Measurements from ENCODE around the gene GMPS. TPM values are rescaled to one million over a fixed set of nuclear protein-coding genes. Genes with fewer than 3 reads are reported as not detected.
A peak's percentile ranks its signal among the peaks of the same experiment; 100 is the strongest.
"Not testable (repeated sequence)": the region's sequence is repeated elsewhere in the genome, so short reads cannot be mapped to it uniquely, and the experiment has no call there.

GMPS gene
- total RNA-seq, 1 donor from 2014 or later: 27.7 TPM

DNA sequence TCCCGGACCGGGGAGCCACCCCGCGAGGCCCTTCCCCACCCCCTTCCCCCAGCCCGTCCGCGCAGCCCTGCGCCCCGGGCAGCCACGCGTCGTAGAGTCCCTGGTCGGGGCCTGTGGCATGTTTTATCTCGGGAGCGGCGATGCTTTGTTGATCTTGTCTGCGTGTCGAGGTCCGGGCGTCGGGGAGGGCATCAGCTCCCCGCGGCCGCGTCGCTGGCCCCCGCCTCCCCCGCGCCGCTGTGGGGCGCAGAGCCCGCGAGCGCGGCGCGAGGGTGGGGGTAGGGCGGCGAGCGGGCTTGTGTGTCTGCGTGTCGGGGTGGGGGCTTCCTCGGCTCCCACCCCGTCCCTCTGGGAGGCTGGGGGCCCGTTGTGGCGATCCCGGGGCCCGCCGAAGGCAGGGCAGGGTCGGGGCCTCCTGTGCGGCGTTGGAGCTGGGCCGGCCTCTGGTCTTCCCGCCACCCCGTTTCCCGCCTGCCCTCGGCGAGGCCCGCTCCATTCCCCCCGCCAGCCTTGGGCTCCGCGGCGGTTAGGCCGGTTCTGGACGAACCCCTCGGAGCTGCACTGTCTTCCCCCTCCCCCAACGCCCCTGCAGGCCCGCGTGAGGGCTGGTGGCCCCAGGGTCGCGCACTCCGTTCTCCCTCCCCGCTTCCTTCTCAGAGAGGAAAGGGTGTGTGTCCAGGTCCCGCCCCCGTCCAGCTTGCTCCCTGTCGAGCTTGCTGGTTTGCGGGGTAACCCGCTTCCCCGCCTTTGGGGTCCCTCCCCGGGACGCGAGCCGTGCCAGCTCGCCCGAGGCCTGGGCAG is 695 bp downstream of the GMPS start:
- intact Hi-C loops (cut with DNase I): loop anchor here (1.0 to 5.0 kb wide), 2 partner anchors 17 to 64 kb away; partner anchors contain the start of genes C3orf33 and SLC33A1
- DNase-seq (ENCODE audit: low spot score): peak; percentile 81

DNA sequence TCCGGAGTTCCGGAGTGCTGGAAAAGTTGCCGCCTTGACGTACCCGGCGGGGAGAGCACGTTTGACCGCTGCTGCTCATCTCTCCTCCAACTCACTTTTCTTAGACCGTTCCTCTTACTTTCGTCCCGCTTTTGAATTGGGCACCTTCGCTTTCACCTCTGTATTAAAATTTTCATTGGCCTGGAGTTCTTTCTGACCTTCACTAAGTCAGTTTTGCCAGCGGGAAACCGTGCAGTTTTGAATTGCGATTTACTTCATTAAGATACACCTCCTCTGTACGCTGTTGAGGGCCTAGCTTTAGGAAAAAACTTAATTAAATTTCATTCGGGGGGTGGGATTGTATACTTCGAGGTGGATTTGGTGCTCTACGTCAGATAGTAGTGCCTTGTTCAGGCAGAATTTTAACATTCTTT is 1.3 kb downstream of the GMPS start:
- no peak for DNase-seq (ENCODE audit: low spot score)
- intact Hi-C loops (cut with DNase I): loop anchor here (5.0 kb wide), 1 partner anchor 64 kb away; the partner anchor contains the start of gene C3orf33

DNA sequence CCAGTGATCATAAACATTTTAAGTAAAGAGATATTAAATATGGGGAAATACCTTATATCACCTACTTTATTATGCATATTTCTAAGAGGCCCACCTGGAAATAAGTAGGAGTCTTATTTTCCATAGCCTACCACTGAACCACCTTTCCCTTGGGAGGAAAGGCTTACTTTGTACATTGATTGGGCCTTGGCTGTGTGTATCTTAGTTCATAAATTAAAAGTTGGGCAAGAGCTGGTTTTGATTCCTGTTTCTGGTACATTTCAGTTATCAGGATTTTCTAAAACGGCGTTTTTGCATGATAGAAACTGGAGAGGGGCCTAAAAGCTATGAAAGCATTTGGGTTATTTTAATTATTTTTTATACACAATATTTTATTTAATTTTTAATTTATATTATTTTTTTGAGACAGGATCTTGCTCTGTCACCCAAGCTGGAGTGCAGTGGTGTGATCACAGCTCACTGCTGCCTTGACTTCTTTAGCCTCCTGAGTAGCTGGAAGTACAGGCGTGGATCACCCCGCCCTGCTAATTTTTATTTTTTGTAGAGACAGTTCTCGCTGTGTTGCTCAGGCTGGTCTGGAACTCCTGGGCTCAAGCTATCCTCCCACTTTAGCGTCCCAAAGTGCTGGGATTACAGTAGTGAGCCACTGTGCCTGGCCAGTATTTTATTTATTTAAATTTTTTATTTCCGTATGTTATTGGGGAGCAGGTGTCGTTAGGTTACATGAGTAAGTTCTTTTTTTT is 2.6 kb downstream of the GMPS start:
- intact Hi-C loops (cut with DNase I): loop anchor here (5.0 kb wide), 1 partner anchor 66 kb away; the partner anchor contains the start of gene C3orf33
- no peak for DNase-seq (ENCODE audit: low spot score)

DNA sequence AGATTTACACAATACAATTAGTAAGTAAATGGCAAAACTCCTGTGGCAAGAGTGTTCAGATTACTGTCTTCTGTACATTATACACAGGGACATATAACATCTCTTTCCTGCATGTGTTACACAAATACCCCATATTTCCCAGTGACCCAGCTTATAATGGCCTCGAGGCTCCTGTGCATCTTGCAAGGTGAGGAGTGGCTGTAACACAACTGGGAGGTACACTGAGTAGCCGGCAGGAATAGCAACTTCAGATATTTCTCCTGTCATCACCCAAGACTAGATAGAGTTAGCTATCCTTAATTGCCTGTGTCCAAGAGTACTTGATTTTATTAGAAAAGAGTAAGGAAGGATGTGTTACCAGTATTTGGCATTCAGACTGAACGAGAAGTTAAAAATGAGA is 5.6 kb downstream of the GMPS start:
- DNase-seq (ENCODE audit: low spot score): no peak
- intact Hi-C loops (cut with DNase I): no loop called here

DNA sequence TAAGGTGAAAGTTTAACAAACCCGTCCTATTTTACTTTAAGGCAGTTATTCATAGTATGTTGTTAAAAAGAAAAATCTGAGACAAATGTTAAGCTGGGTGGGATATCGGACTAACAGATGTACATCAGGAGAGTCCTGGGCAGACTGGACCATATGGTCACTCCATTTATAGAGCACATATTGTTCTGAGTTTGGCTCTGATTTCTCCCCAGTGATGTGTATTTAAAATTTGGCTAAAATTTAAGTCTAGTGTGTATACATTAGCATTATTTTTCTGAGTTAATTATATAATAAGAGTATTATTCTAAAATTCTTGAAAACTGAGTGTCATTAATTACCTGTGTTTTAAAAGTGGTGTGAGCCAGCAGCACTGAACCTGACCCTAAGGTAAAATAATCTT is 6.1 kb downstream of the GMPS start:
- intact Hi-C loops (cut with DNase I): no loop called here
- DNase-seq (ENCODE audit: low spot score): no peak

DNA sequence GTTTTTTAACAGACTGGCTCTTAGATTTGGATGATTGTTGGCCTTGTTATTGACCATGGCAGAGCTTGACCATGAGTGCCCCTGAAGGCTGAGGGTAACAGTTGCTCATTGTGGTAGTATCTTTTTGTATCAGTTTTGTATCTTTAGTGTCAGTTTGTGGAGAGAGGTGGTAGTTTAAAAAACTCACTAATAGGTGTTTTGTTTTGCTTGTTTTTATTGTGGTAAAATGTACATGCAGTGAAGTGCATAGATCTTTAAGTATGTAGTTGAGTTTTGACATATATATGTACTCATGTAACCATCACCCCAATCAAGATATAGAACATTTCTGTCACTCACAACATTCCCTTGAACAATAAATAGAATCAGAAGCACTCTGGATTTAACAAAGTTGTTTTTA is 9.8 kb downstream of the GMPS start:
- DNase-seq (ENCODE audit: low spot score): no peak
- intact Hi-C loops (cut with DNase I): no loop called here

DNA sequence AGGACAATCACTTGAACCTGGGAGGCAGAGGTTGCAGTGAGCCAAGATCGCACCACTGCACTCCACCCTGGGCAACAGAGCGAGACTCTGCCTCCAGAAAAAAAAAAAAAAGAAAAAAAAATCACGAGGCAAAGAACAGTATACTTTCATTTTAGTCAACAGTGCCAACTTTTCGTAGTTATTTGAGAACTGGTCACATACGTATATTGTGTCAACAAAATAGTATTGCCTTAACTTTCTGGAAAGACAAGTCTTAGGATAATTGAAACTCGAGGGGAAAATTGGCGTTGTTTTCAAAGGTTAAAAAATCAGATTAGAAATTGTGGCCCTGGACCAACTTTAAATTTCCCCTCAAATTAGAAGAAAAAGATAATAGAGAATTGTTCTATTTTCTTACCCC is 13.8 kb downstream of the GMPS start:
- intact Hi-C loops (cut with DNase I): no loop called here

DNA sequence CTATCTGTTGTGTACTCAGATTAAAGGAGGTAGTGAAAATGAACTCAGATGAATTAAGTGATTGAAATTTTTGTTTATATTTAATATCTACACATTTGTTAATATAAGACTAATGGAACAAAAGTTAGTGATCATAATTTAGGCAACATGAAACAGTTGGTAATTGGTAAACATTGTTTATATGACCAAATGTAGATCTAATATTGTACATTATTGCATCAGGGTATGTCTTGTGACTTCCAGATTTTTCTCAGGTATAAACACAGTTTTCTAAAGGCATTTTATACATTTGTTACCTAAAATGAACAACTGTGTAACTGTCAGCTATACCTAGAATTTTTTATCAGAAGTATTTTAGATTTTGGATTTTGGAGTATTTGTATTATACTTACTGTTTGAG is 14.8 kb downstream of the GMPS start:
- DNase-seq (ENCODE audit: low spot score): no peak
- intact Hi-C loops (cut with DNase I): no loop called here

More for the DNA sequence above, 13.8 kb downstream of the GMPS start:
- no peak for DNase-seq (ENCODE audit: low spot score)

DNA sequence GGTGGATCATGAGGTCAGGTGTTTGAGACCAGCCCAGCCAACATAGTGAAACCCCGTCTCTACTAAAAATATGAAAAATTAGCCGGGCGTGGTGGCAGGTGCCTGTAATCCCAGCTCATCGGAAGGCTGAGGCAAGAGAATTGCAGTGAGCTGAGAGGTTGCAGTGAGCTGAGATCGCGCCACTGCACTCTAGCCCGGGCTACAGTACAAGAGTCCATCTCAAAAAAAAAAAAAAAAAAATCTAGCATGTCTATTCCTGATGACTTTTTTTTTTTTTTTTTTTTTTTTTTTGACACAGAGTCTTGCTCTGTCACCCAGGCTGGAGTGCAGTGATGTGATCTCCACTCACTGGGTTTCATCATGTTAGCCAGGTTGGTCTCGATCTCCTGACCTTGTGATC is 15.9 kb downstream of the GMPS start:
- intact Hi-C loops (cut with DNase I); DNase-seq (ENCODE audit: low spot score): not testable (repeated sequence)

DNA sequence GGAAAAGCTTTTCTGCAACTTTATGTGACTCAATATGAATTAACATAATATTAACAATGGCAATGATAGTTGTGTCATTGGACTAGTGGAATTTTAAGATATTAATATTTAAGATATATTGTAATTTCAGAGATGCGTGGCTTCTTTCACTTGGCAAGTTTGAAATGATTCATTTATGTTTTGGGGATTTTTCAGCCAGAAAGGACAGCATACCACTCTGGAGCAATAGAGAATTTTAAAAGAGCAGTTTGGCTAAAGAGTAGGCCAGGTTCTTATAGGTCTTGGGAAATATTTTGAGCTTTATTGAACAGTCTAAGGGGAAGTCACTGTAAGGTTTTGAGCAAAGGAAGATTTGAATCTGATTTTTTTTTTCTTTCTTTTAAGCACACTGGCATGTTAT is 16.5 kb downstream of the GMPS start:
- intact Hi-C loops (cut with DNase I): no loop called here
- no peak for DNase-seq (ENCODE audit: low spot score)

DNA sequence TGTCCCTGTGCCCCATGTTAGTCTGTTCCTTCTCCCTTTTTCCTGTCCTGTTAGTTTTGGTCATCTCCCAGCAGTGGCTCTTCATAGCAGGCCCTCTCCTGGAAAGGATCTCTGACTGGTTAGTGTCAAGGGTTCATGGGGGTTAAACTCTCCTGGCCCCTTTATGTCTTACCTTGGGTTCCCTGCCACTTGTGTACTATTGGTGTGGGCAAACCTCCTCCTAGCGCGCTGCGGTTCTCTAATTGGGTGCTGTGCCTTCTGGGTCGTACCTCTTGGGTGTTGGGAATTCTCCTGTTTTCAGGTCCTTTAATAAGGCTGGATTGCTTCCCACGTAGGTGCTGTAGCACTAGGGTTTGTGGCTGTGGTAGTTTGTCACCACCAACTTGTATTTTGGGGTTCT is 18.8 kb downstream of the GMPS start:
- intact Hi-C loops (cut with DNase I): no loop called here
- no peak for DNase-seq (ENCODE audit: low spot score)

DNA sequence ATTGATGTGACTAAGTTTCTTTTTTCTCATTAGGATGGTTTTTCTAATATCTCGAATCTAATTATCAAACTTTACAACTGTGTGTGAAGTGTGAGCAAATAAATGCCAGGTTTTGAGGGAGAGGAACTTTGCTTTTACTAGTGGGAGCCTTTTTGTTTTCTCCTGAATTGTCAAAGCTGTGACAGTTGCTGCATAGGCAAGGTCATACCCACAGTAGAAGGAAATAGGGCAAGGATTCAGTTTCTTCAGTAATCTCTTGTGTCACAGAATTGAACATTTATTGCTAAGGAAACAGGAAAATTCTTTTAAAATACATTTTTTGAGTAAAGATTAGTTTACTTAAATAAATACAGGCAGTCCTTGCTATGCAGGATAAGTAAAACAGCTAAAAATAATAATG is 19.5 kb downstream of the GMPS start:
- intact Hi-C loops (cut with DNase I): no loop called here
- DNase-seq (ENCODE audit: low spot score): no peak

DNA sequence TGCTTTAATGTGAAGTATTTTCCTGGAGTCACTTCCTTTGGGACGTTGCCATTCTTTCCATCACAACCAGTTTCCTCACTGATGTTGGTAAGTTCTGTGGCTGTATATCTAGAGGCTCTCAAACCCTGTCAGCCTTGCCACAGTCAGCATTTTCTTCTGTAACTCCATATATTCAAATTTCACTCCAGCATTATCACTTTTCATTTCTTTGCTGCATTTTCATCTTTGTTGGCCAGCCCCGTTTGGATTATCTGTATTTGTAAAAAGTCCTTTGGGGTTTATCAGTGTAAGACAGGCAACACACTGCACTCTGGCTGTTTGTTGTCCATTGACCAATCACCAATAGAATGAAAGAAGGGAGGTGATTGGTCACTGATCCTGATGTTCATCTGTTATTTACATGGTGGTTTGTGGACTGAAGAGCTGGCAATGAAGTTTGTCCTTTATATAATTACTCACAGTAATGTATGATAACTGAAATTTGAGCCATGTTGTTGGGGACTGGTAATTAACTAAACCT is 20.3 kb downstream of the GMPS start:
- DNase-seq (ENCODE audit: low spot score): no peak
- intact Hi-C loops (cut with DNase I): no loop called here

DNA sequence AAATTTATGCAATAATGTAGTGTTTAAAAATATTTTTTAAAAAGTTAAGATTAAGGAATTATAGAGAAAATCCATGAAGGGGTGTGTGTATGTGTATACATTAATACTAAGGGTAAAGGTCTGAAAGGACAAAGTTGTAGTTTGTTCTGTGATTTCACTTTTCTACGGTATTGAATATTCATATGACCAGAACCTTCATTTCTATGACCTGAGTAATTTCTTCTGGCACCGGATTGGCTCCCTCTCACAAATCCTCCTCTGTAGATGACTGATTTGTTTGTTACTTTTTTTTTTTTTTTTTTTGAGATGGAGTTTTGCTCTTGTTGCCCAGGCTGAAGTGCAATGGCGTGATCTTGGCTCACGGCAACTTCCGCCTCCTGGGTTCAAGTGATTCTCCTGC is 20.9 kb downstream of the GMPS start:
- DNase-seq (ENCODE audit: low spot score): no peak
- intact Hi-C loops (cut with DNase I): no loop called here

DNA sequence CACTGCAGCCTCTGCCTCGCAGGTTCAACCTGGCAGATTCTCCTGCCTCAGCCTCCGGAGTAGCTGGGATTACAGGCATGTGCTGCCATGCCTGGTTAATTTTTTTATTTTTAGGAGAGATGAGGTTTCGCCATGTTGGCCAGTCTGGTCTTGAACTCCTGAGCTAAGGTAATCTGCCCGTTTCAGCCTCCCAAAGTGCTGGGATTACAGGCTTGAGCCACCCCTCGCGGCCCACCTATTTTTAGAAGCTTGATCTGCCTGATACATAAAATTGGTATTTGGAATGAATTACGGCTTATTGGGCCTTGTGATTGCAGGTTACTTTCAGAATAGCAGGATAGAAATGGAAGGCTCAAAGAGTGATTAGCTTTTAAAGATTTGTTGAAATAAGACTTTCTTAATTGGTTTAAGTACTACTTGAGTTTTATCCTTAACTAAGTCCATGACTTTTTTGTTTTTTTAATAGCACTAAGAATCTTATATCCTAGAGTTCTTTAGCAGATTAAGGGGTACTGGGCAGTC is 25.0 kb downstream of the GMPS start:
- DNase-seq (ENCODE audit: low spot score): no peak
- intact Hi-C loops (cut with DNase I): no loop called here

DNA sequence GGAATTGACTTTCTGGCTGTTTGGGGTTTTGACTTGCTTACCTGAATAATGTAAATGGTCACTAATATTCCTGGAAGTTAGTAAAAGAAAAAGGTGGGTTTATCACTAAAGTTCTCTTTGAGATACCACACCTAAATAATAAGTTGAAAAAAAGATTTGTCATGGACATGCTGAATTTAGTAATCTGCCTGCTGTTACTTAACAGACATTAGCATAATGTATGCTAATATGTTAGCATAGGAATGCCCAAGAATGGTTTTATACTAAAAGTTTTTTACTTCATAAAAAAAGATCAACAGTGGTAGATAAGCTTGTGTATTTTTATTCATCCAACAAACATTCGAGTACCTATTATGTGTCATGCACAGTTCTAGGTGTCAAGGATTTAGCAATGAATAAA is 36.5 kb downstream of the GMPS start:
- intact Hi-C loops (cut with DNase I): no loop called here
- no peak for DNase-seq (ENCODE audit: low spot score)

DNA sequence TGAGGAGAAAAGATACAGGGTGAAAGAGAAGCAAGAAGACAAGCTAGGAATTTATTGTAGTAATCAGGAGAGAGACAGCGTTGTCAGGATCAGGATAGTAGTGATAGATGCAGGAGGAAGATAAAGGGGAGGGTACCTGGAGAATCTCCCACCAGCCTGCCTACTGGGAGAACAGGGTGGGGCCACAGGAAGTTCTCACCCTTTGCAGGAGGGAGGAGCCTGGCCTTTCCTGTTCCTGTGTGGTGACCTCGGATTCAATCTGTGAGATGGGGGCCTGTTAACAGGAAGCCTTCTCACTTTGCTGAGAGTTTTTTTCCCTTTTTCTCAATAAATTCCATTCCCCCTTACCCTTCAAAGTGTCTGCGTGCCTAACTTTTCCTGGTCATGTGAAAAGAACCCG is 37.6 kb downstream of the GMPS start:
- DNase-seq (ENCODE audit: low spot score): no peak
- intact Hi-C loops (cut with DNase I): no loop called here

DNA sequence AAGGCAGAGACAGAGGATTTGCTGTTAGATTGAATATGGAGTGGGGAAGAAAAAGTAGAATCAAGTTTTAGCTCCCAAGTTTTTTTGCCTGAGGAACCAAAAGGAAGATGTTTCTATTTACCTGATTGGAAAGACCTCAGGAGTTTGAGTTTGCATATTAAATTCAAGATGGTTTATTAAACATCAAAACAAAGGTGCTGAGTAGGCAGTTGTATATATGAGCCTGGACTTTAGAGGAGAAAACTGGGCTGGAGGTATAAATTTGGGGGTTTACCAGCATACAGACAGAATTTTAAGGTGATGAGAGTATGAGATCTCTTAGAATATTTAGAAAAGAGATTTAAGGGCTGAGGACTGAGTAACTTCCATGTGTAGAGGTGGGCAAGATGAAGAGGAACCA is 38.2 kb downstream of the GMPS start:
- DNase-seq (ENCODE audit: low spot score): no peak
- intact Hi-C loops (cut with DNase I): no loop called here

DNA sequence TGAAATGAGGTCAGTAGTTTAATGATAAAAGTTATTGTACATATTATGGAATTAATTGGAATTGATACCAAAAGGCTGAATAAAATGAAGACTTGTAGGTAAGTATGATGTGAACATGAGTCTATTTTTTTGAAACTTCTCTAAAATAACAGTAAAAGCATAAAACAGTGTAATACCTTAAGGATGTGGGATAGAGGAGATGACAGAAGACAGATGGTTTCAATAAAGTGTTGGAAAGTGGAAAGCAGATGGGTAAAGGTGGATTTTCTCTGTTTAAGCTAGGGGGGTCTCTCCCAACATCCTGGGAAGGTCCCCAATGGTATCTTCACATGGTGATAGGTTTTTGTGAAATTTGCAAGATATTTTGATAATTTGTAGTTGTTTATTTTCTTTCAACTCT is 41.6 kb downstream of the GMPS start:
- no peak for DNase-seq (ENCODE audit: low spot score)
- intact Hi-C loops (cut with DNase I): no loop called here

DNA sequence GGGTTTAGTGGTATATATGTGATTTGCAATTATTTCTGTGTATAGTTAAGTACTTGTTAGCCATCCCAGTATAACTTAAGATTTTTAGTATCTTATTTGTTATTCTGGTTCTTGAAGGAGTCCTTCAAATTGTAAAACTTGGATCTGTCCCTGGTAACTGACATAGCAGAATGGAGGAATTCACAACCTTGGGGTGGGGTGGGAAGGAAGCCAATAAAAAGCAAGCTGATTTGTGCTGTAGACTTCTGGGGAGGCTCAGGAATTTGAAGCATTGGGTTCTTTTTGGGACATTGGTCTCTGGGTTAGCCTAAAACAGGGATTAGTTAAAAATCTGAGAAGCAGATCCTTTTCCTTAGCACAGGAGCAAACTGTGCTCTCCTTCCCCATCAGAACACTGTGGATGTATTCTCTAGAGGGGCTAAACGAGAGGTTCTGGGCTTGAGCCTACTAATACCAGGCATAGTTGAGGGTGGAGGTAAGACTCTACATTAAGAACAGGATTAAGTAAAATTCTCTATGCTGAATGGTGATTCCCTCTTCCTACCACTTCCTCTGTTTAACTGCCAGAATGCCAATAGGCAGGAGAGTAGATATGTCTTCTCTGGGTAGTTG is 42.2 kb downstream of the GMPS start:
- intact Hi-C loops (cut with DNase I): no loop called here
- no peak for DNase-seq (ENCODE audit: low spot score)

Data from cardiac septum (tissue), 1 donor.